GM18870 (cell line): ENCODE results near the gene H2AZ1.
"Not testable (repeated sequence)": the region's sequence is repeated elsewhere in the genome, so short reads cannot be mapped to it uniquely, and the experiment has no call there.

Experiments
- ATAC-seq: cut with Tn5 transposase; IDR thresholded peaks from one replicate; pipeline ENCODE4 v1.9.1; 2021; ENCODE audit warnings: moderate library complexity; ENCODE audit not compliant: unreplicated experiment

H2AZ1 gene

DNA sequence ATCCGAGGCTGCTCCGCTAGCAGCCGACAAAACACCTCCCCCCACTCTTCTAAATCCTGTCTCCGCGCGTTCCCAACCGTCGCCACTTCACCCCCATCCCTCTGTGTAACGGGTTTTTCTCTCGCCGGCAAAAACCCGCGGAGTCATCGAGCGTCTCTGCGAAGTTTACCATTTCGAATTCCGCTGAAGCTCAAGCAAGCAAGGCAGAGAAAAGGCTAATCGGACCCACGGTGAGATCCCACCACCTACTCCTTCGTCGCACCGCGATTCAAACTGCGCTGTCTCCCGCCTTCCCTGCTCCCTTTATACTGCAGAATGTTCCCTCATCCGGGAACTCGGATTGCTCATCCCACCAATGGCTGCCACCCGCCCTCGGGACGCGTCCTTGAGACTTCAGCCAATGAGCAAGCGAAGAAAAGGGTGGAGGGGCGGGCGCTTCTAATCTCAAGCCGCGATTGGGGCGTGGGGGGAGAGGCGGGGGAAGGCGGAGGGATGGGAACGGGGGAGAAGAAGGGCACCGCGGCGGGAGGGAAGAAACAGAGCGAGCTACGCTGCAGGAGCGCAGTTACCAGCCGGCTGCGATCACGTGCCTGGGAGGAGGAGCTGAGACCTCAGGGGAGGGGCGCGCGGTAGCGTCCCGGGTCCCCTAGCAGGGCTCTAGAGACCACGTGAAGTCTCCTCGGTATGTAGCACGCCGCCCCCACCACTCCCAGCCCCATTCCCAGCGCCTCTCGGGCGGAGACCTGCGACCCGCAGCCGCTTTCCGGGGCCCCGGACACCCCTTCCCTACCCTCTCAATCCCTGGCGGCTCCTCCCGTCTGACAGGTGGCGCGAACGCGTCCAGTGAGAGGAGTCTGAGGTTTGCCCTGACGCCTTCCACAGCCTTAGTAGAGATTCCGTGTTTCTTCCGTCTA is at the start of gene H2AZ1:
H2AZ1 (minus strand) TSS at position 277 of the 914 bp plus-strand sequence; CDS start at position 172, 105 bp downstream.
- peak; percentile 57 for ATAC-seq

GRCh38 chr4:99998062-99998867 is 48.2 kb upstream of the H2AZ1 start:
- no peak for ATAC-seq

DNA sequence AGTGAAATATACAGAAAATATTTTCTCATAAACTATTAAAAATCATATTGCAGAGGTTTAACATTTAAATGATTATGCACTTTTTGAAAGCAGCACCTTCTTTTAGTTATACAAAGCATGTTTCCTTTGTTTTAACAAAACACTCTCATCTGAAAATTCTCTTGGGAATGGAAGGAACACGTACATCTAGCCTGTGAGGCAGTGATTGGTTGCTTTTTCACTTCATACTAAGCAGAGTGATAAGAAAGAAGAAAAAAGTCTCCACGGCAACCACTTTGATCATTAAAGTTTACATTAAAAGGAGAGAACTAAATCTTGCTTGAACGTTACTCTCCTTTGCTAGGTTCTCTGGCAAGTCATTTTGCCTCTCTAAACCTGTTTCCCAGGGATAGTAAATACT is 41.7 kb upstream of the H2AZ1 start:
- no peak for ATAC-seq

GRCh38 chr4:99987681-99988080 is 37.6 kb upstream of the H2AZ1 start:
- no peak for ATAC-seq

- no peak for ATAC-seq
Observed at GRCh38 chr4:99986792-99987191, 36.7 kb upstream of the H2AZ1 start.

GRCh38 chr4:99983289-99983943 is 33.3 kb upstream of the H2AZ1 start:
- ATAC-seq, result peak; percentile 47

GRCh38 chr4:99979872-99980271 is 29.8 kb upstream of the H2AZ1 start:
- ATAC-seq, result no peak

GRCh38 chr4:99971453-99972111 is 21.5 kb upstream of the H2AZ1 start:
- no peak for ATAC-seq

DNA sequence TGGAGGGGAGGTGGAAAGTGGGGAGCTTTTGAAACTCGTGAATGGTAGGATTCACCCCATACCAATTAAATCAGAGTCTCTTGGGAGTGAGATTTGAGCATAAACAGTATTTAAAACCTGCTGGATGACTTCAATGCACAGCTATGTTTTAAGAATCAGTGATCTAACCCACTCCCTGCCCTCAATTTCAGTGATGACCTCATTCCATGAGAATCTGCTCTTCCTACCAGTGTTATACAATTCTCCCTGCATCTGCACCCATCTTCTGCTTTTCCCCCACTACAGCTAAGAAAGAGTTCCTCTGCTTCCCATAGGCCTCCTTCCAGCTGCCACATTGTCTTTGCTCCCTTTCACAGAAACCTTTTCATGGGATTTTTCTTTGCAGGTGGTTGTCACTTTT is 18.3 kb upstream of the H2AZ1 start:
- no peak for ATAC-seq

GRCh38 chr4:99966692-99967091 is 16.6 kb upstream of the H2AZ1 start:
- ATAC-seq, result no peak

GRCh38 chr4:99965674-99966350 is 15.7 kb upstream of the H2AZ1 start:
- ATAC-seq, result no peak

- ATAC-seq, result no peak
Observed at GRCh38 chr4:99965173-99965572, 15.1 kb upstream of the H2AZ1 start.

GRCh38 chr4:99961711-99962110 is 11.6 kb upstream of the H2AZ1 start:
- ATAC-seq, result no peak

DNA sequence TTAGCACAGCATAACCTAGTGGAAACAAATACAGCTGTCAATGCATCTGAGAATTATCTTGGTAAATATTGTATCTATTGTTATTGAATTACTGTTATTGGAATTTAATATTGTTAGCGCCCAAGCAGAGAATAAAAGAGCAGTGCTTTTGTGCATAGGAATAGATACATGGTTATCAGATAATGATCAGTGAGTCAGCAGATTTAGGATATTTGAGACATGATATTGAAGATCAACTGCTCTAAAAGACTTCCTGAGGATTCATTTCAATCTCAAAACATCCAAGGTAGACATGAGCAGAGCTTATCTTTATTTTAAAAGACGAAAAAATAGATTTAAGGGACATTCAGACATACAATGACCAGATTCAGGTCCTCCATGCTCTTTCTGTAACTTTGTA is 10.6 kb upstream of the H2AZ1 start:
- ATAC-seq, result no peak

GRCh38 chr4:99958207-99958606 is 8.1 kb upstream of the H2AZ1 start:
- not testable (repeated sequence) for ATAC-seq

DNA sequence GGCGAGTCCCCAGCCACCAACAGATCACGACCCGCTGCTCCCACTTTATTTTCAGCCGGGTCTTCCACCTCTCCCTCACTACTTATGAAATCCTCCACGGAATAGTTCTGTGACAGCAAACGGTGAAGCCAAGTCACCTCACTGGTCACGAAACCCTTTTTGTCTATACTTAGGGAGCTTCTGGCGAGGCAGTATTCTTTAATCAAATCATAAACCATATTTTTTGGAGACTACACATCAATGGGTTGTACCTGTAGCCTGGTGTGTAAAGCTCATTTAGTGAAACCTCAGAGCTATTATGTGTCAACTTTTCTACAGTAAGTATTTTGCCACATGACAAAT is 809 bp upstream of the H2AZ1 start:
- no peak for ATAC-seq

GRCh38 chr4:99949034-99949998 is 759 bp downstream of the H2AZ1 start:
- ATAC-seq, result peak; percentile 29

DNA sequence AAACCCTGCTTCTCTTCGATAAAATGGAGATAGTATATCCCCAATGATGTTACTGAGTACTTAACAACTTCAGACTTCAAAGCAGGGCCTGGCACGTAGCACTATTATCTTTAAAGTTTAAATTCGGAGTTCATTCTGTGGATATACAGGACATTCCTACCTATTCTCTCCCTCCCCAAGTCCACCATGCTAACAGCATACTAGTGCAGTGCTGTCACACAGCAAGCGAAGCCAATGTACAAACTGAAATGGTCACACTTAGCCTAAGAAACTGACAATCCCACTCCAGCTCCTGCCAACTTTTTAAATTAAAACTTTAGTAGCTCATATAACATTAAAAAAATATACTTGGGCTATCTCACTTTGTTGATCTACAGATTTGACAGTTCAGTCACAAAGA is 2.5 kb downstream of the H2AZ1 start:
- no peak for ATAC-seq

- no peak for ATAC-seq
Observed at GRCh38 chr4:99947190-99947578, 2.9 kb downstream of the H2AZ1 start.
